HepG2 (cell line): ENCODE measurements around the gene ANKLE1. TPM values are rescaled to one million over a fixed set of nuclear protein-coding genes. Genes with fewer than 3 reads are reported as not detected.

Experiments
- ASH2L ChIP-seq: fragments of 300-600, 200-600 bp; sonication (generic); IDR thresholded peaks from 2 replicates; pipeline ENCODE4 v1.7.0; 2017; ENCODE audit warnings: low read depth, mild to moderate bottlenecking, moderate library complexity, mixed read lengths, low read length; ENCODE audit not compliant: insufficient read length
- JUNB ChIP-seq: sonication (generic); formaldehyde crosslinking; IDR thresholded peaks from 2 replicates; pipeline ENCODE4 v1.8.0; 2022; ENCODE audit warnings: missing genetic modification reagents, mild to moderate bottlenecking, borderline replicate concordance
- KDM4B ChIP-seq: sonication (generic); formaldehyde crosslinking; IDR thresholded peaks from 2 replicates; pipeline ENCODE4 v1.4.0; 2020; ENCODE audit warnings: missing genetic modification reagents
- MATR3 ChIP-seq: sonication (generic); formaldehyde crosslinking; IDR thresholded peaks from 2 replicates; pipeline ENCODE4 v1.4.0; 2020; ENCODE audit warnings: missing genetic modification reagents
- MLLT10 ChIP-seq: sonication (generic); formaldehyde crosslinking; IDR thresholded peaks from 2 replicates; pipeline ENCODE4 v1.4.0; 2020; ENCODE audit warnings: missing genetic modification reagents
- TMF1 ChIP-seq: sonication (generic); formaldehyde crosslinking; IDR thresholded peaks from 2 replicates; pipeline ENCODE4 v1.8.1; 2022; ENCODE audit warnings: low read depth, missing genetic modification reagents
- ZBTB7B ChIP-seq: sonication (generic); formaldehyde crosslinking; IDR thresholded peaks from 2 replicates; pipeline ENCODE4 v1.4.0; 2020; ENCODE audit warnings: missing genetic modification reagents
- ZNF34 ChIP-seq: sonication (generic); formaldehyde crosslinking; IDR thresholded peaks from 2 replicates; pipeline ENCODE4 v1.4.0; 2020; ENCODE audit warnings: mild to moderate bottlenecking, missing genetic modification reagents, borderline replicate concordance
- ZNF703 ChIP-seq: sonication (generic); formaldehyde crosslinking; IDR thresholded peaks from 2 replicates; pipeline ENCODE4 v1.5.1; 2020; ENCODE audit warnings: missing genetic modification reagents, mild to moderate bottlenecking, moderate library complexity, borderline replicate concordance
- ZNF839 ChIP-seq: sonication (generic); formaldehyde crosslinking; IDR thresholded peaks from 2 replicates; pipeline ENCODE4 v1.4.0; 2020; ENCODE audit warnings: missing genetic modification reagents, mild to moderate bottlenecking, borderline replicate concordance
- polyA plus RNA-seq, 8 experiments: library from polyadenylated mRNA; depleted of rRNA in 3 of 8; stranded (reverse) in 7 of 8; unstranded in 1 of 8; fragments of >200 nt; fragmentation: Illumina TruSeq in 4 of 8; extraction: Trizol in 4 of 8; gene quantifications; 2 replicates each; pipeline versions ENCODE4 v1.2.1 to v1.2.3, GENCODE V29; 2011 to 2016; ENCODE audit warnings: low read depth in 4 of 8, missing spikeins in 1 of 8, mixed read lengths in 1 of 8; ENCODE audit not compliant: insufficient read depth in 1 of 8
- total RNA-seq, 5 experiments: library from RNA; depleted of rRNA; stranded (reverse); fragments of >200 nt; fragmentation: Illumina TruSeq; extraction: Trizol; gene quantifications; 2 replicates each; pipeline ENCODE4 v1.2.3, GENCODE V29; 2016; ENCODE audit warnings: low read depth in 1 of 5
- TF ChIP-seq, protein P1 (sequence below): sonication (generic); formaldehyde crosslinking; IDR thresholded peaks from 2 replicates; pipeline ENCODE4 v1.8.0; 2022; ENCODE audit warnings: low read depth, missing genetic modification reagents
- TF ChIP-seq, protein P2 (sequence below): sonication (generic); formaldehyde crosslinking; IDR thresholded peaks from 2 replicates; pipeline ENCODE4 v1.4.0; 2020; ENCODE audit warnings: missing genetic modification reagents
- TF ChIP-seq, protein P3 (sequence below): sonication (generic); formaldehyde crosslinking; IDR thresholded peaks from 2 replicates; pipeline ENCODE4 v1.4.0; 2020; ENCODE audit warnings: missing genetic modification reagents
- TF ChIP-seq, protein P4 (sequence below): sonication (generic); formaldehyde crosslinking; IDR thresholded peaks from 2 replicates; pipeline ENCODE4 v1.4.0; 2020; ENCODE audit warnings: missing genetic modification reagents, low read depth, mild to moderate bottlenecking, borderline replicate concordance

ANKLE1 gene
- total and polyA plus RNA-seq, 2 of the 13 experiments (the other 11 are each of a cell fraction or from before 2014, with no cell fraction given), result 0.69 to 1.5 TPM

DNA sequence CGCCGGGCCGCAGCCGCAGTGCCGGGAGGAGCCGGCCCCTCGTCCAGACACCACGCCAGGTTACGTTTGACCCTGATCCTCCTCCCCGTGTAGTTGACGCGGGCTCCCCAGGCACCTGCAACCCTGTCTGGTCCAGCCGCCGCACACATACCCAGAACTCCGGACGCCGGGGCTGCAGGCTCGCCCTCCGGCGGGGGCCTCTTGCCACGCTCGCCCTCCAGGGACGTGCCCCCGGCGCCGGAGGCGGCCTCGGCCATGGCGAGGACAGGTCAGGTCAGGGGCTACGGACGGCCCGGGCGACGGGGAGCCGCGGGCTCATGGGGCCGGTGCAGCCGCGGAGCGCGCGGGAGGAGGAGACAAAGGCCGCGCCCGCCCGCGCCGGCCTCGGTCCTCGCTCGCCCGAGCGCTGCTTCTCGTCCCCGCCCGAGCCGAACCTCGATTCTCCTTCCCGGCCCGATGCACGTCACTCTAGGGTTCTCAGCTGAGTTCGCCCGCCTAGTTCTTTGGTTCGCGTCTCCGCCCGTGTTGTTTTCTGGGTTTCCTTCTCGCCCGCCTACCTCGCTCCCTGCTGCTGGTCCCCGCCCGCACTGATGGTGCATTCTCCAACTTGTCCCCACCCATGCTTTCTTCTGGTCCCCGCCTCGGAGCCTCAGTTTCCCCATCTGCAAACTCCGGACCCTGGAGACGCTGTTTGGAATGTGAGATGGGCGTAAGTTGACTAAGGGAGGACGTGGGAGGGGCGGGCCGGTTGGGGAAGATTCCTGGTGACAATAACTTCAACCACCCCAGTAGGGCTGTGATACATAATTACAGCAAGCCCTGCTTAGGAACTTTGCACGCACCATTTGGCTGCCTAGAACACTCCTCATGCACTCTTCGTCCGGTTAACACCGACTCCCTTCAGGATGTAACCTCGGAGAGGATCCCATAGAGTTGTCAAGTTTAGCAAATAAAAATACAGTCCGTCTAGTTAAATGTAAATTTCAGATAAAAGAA, 53.0 kb downstream of the ANKLE1 start, which contains the start of gene ANO8 (continued):
- TF ChIP-seq KDM4B (CRISPR knock-in tag), result no peak
- no peak for TF ChIP-seq JUNB
- no peak for TF ChIP-seq ZNF703 (CRISPR knock-in tag)
- TF ChIP-seq, protein P1, sequence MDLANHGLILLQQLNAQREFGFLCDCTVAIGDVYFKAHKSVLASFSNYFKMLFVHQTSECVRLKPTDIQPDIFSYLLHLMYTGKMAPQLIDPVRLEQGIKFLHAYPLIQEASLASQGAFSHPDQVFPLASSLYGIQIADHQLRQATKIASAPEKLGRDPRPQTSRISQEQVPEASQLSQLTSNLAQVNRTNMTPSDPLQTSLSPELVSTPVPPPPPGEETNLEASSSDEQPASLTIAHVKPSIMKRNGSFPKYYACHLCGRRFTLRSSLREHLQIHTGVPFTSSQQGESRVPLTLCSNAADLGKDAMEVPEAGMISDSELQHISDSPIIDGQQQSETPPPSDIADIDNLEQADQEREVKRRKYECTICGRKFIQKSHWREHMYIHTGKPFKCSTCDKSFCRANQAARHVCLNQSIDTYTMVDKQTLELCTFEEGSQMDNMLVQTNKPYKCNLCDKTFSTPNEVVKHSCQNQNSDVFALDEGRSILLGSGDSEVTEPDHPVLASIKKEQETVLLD (CRISPR knock-in tag), result peak; percentile 60; the same call in 1 of the 2 replicates
- no peak for TF ChIP-seq ZBTB7B
- TF ChIP-seq, protein P2, sequence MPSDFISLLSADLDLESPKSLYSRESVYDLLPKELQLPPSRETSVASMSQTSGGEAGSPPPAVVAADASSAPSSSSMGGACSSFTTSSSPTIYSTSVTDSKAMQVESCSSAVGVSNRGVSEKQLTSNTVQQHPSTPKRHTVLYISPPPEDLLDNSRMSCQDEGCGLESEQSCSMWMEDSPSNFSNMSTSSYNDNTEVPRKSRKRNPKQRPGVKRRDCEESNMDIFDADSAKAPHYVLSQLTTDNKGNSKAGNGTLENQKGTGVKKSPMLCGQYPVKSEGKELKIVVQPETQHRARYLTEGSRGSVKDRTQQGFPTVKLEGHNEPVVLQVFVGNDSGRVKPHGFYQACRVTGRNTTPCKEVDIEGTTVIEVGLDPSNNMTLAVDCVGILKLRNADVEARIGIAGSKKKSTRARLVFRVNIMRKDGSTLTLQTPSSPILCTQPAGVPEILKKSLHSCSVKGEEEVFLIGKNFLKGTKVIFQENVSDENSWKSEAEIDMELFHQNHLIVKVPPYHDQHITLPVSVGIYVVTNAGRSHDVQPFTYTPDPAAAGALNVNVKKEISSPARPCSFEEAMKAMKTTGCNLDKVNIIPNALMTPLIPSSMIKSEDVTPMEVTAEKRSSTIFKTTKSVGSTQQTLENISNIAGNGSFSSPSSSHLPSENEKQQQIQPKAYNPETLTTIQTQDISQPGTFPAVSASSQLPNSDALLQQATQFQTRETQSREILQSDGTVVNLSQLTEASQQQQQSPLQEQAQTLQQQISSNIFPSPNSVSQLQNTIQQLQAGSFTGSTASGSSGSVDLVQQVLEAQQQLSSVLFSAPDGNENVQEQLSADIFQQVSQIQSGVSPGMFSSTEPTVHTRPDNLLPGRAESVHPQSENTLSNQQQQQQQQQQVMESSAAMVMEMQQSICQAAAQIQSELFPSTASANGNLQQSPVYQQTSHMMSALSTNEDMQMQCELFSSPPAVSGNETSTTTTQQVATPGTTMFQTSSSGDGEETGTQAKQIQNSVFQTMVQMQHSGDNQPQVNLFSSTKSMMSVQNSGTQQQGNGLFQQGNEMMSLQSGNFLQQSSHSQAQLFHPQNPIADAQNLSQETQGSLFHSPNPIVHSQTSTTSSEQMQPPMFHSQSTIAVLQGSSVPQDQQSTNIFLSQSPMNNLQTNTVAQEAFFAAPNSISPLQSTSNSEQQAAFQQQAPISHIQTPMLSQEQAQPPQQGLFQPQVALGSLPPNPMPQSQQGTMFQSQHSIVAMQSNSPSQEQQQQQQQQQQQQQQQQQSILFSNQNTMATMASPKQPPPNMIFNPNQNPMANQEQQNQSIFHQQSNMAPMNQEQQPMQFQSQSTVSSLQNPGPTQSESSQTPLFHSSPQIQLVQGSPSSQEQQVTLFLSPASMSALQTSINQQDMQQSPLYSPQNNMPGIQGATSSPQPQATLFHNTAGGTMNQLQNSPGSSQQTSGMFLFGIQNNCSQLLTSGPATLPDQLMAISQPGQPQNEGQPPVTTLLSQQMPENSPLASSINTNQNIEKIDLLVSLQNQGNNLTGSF (CRISPR knock-in tag), result peak; percentile 79; the same call in 1 of the 2 replicates
- no peak for TF ChIP-seq ZNF34
- TF ChIP-seq, protein P3, sequence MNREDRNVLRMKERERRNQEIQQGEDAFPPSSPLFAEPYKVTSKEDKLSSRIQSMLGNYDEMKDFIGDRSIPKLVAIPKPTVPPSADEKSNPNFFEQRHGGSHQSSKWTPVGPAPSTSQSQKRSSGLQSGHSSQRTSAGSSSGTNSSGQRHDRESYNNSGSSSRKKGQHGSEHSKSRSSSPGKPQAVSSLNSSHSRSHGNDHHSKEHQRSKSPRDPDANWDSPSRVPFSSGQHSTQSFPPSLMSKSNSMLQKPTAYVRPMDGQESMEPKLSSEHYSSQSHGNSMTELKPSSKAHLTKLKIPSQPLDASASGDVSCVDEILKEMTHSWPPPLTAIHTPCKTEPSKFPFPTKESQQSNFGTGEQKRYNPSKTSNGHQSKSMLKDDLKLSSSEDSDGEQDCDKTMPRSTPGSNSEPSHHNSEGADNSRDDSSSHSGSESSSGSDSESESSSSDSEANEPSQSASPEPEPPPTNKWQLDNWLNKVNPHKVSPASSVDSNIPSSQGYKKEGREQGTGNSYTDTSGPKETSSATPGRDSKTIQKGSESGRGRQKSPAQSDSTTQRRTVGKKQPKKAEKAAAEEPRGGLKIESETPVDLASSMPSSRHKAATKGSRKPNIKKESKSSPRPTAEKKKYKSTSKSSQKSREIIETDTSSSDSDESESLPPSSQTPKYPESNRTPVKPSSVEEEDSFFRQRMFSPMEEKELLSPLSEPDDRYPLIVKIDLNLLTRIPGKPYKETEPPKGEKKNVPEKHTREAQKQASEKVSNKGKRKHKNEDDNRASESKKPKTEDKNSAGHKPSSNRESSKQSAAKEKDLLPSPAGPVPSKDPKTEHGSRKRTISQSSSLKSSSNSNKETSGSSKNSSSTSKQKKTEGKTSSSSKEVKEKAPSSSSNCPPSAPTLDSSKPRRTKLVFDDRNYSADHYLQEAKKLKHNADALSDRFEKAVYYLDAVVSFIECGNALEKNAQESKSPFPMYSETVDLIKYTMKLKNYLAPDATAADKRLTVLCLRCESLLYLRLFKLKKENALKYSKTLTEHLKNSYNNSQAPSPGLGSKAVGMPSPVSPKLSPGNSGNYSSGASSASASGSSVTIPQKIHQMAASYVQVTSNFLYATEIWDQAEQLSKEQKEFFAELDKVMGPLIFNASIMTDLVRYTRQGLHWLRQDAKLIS (CRISPR knock-in tag), result no peak
- no peak for TF ChIP-seq MLLT10
- peak; percentile 74; the same call in 1 of the 2 replicates for TF ChIP-seq TMF1
- TF ChIP-seq ASH2L, result peak; percentile 82
- no peak for TF ChIP-seq ZNF839 (CRISPR knock-in tag)
- TF ChIP-seq, protein P4, sequence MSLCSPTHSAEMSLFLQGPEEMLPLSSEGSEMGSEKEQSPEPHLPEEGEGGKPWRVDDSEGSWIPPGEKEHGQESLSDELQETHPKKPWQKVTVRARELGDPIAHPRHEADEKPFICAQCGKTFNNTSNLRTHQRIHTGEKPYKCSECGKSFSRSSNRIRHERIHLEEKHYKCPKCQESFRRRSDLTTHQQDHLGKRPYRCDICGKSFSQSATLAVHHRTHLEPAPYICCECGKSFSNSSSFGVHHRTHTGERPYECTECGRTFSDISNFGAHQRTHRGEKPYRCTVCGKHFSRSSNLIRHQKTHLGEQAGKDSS (CRISPR knock-in tag), result 0 out of 2 replicates have a peak, but pooled peaks have one; percentile 78
- TF ChIP-seq MATR3, result no peak
